ENCODE results near the gene ABLIM1. TPM values are rescaled to one million over a fixed set of nuclear protein-coding genes. Genes with fewer than 3 reads are reported as not detected.

ABLIM1 gene
- total RNA-seq, 3 donors from 2014 or later, result 89.0 to 216 (median 131) TPM

DNA sequence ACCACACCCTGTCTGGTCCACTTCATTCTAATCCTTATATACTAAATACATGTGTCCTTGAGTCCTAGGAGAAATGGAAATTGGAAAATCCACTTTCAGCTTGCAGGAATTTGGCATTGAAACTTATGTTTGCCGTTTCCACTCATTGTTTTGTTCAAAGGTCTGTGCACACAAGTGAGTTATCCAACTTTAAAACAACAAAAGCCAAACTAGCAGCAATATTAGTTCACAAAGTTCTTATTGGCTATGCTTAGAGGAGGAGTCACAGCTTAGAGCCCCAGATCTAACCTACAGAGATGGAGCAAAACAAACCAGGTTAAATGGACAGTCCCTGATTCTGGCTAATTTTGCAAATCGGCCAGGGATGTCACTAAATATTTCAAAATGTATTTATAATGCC is 209.2 kb downstream of the ABLIM1 start:
- no peaks in the 10 kb centered on the region for H3K36me3 ChIP-seq
- H3K9me3 ChIP-seq, result no peaks in the 10 kb centered on the region
- TF ChIP-seq, protein P1, sequence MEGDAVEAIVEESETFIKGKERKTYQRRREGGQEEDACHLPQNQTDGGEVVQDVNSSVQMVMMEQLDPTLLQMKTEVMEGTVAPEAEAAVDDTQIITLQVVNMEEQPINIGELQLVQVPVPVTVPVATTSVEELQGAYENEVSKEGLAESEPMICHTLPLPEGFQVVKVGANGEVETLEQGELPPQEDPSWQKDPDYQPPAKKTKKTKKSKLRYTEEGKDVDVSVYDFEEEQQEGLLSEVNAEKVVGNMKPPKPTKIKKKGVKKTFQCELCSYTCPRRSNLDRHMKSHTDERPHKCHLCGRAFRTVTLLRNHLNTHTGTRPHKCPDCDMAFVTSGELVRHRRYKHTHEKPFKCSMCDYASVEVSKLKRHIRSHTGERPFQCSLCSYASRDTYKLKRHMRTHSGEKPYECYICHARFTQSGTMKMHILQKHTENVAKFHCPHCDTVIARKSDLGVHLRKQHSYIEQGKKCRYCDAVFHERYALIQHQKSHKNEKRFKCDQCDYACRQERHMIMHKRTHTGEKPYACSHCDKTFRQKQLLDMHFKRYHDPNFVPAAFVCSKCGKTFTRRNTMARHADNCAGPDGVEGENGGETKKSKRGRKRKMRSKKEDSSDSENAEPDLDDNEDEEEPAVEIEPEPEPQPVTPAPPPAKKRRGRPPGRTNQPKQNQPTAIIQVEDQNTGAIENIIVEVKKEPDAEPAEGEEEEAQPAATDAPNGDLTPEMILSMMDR (IDR thresholded peaks at IDR 0.05), result no peak
- TF ChIP-seq POLR2AphosphoS5 (IDR thresholded peaks at IDR 0.05) (no peak), POLR2A (IDR thresholded peaks at IDR 0.05) (no peak)
- H3K27ac ChIP-seq, result no peak overlapping the region
- DNase-seq (ENCODE audit: low spot score in 2 of 2), result no peak
- no peak overlapping the region for H3K4me3 ChIP-seq
- intact Hi-C loops (cut with DNase I; ENCODE audit: low total_unique reads), result no loop called here
- no peaks in the 10 kb centered on the region for H3K4me1 ChIP-seq
- no peaks in the 10 kb centered on the region for H3K27me3 ChIP-seq

DNA sequence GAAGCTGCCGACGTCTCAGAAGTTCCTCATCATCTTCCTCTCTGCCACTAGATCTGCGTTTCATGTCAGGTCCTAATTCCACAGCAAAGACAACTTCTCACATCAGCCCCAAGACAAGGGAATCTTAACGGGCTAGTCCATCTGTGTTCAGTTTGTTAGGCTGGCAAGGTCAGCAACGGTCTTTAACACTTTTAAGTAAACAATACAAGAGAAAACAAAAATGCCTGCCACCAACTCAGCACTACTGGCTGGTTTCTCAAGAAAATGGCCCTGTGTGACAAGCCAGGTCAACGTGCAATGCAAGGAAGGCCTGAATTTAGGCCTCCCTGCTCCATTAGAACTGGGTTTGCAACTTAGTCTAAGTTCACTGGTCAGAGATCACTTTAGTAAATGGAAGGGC is 212.7 kb downstream of the ABLIM1 start:
- no peaks in the 10 kb centered on the region for H3K4me1 ChIP-seq
- H3K9me3 ChIP-seq, result no peaks in the 10 kb centered on the region
- H3K36me3 ChIP-seq, result no peaks in the 10 kb centered on the region
- TF ChIP-seq POLR2AphosphoS5 (IDR thresholded peaks at IDR 0.05), result no peak
- no peak for TF ChIP-seq POLR2A (IDR thresholded peaks at IDR 0.05)
- TF ChIP-seq, protein P1 (IDR thresholded peaks at IDR 0.05), result no peak
- intact Hi-C loops (cut with DNase I; ENCODE audit: low total_unique reads), result no loop called here
- H3K27me3 ChIP-seq, result no peaks in the 10 kb centered on the region
- H3K4me3 ChIP-seq, result no peak overlapping the region
- no peak for DNase-seq (ENCODE audit: low spot score in 2 of 2)
- no peak overlapping the region for H3K27ac ChIP-seq

DNA sequence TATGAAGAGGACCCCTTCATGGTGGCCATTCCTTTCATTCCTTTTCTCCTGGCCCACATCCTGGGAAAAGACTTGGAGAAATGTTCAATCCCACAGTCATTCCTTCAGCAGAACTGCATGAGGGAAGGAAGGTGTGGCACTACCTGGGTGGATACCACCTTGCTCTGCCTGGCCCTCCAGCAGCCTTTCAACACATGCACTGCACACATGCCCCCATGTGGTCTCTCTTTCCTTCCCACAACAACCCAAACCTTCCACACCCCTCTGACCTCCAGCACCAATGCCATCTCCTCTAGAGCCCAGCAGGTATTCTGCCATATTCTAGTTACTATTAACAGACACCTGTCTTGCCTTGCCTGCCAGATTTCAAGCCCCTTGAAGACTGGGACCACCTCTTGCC is 213.3 kb downstream of the ABLIM1 start:
- no peaks in the 10 kb centered on the region for H3K27me3 ChIP-seq
- TF ChIP-seq POLR2AphosphoS5 (IDR thresholded peaks at IDR 0.05) (no peak), POLR2A (IDR thresholded peaks at IDR 0.05) (no peak)
- TF ChIP-seq, protein P1 (IDR thresholded peaks at IDR 0.05), result no peak
- H3K36me3 ChIP-seq, result no peaks in the 10 kb centered on the region
- H3K27ac ChIP-seq, result no peak overlapping the region
- H3K4me3 ChIP-seq, result no peak overlapping the region
- no peak for DNase-seq (ENCODE audit: low spot score in 2 of 2)
- H3K9me3 ChIP-seq, result no peaks in the 10 kb centered on the region
- no peaks in the 10 kb centered on the region for H3K4me1 ChIP-seq
- intact Hi-C loops (cut with DNase I; ENCODE audit: low total_unique reads), result no loop called here

DNA sequence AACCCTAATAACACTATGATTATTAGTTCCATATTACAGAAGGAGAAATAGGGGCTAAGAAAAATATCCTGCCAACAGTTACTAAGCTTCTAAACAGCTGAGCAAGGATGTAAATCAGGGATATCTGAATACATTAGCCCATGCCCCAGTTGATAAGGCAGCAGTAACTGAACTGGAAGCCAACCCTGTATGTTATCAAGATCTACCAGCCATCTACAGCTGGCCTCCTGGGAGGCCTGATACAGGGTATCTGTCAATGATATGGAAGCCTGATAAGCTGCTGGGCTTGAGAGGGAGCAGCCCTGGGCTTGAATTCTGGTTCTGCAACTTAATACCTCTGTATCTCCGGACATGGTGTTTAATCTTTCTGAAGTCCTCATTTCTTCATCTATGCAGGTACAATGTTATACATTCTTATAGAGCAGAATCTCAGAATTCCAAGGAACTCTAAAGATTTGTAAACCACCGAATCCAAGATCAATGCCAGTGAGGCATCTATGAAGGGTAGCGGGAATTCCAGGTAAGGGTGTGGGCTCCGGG is 215.9 kb downstream of the ABLIM1 start:
- H3K4me3 ChIP-seq, result no peak overlapping the region
- no peaks in the 10 kb centered on the region for H3K36me3 ChIP-seq
- intact Hi-C loops (cut with DNase I; ENCODE audit: low total_unique reads), result no loop called here
- H3K9me3 ChIP-seq, result no peaks in the 10 kb centered on the region
- no peak for DNase-seq (ENCODE audit: low spot score in 2 of 2)
- TF ChIP-seq POLR2A (IDR thresholded peaks at IDR 0.05) (no peak), POLR2AphosphoS5 (IDR thresholded peaks at IDR 0.05) (no peak)
- TF ChIP-seq, protein P1 (IDR thresholded peaks at IDR 0.05), result no peak
- no peaks in the 10 kb centered on the region for H3K4me1 ChIP-seq
- H3K27me3 ChIP-seq, result no peaks in the 10 kb centered on the region
- no peak overlapping the region for H3K27ac ChIP-seq

DNA sequence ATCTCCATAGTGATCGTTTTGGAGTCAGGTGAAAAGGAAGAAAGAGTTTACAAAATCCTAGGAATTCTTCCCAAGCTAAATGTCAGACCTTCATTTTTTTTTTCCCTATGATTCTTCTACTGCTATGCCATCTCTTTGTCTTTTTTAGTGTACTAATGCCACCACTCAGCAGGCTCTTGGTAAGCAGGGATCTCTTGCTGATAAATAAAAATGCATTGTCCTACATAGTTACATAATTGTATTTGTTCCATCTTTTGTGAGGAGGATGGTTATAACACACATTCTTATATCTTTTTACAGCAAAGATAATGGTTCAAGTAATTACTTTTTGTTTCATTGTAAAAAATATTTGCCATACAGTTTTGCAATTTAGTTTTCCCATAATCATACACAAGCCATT is 217.0 kb downstream of the ABLIM1 start:
- H3K36me3 ChIP-seq, result no peaks in the 10 kb centered on the region
- TF ChIP-seq, protein P1 (IDR thresholded peaks at IDR 0.05), result no peak
- TF ChIP-seq POLR2A (IDR thresholded peaks at IDR 0.05) (no peak), POLR2AphosphoS5 (IDR thresholded peaks at IDR 0.05) (no peak)
- intact Hi-C loops (cut with DNase I; ENCODE audit: low total_unique reads), result no loop called here
- no peaks in the 10 kb centered on the region for H3K27me3 ChIP-seq
- H3K9me3 ChIP-seq, result no peaks in the 10 kb centered on the region
- no peak for DNase-seq (ENCODE audit: low spot score in 2 of 2)
- no peak overlapping the region for H3K27ac ChIP-seq
- H3K4me3 ChIP-seq, result no peak overlapping the region
- H3K4me1 ChIP-seq, result no peaks in the 10 kb centered on the region
